Fibroblast of the aortic adventitia (primary cell): Measurements from ENCODE around the gene OR7C1. TPM values are rescaled to one million over a fixed set of nuclear protein-coding genes. Genes with fewer than 3 reads are reported as not detected.
"Not testable (repeated sequence)": the region's sequence is repeated elsewhere in the genome, so short reads cannot be mapped to it uniquely, and the experiment has no call there.

Experiments
- DNase-seq: peaks from one replicate; pipeline ENCODE4 v3.0.0-alpha.2; 2010; ENCODE audit warnings: low read depth
- H3K4me3 ChIP-seq: 2 replicates; pipeline ENCODE4 v1.5.1; 2011; ENCODE audit warnings: low read depth, mild to moderate bottlenecking, control low read depth, low read length, moderate library complexity
- CTCF ChIP-seq: IDR thresholded peaks from 2 replicates; pipeline ENCODE4 v1.5.1; 2011; ENCODE audit warnings: mild to moderate bottlenecking, low read length, control low read depth, inconsistent platforms; ENCODE audit not compliant: insufficient read depth
- total RNA-seq: library from RNA; depleted of rRNA; stranded (reverse); fragments of >200 nt; gene quantifications from 2 replicates; pipeline ENCODE4 v1.2.3, GENCODE V29; 2012; ENCODE audit warnings: low replicate concordance

The OR7C1 gene
- total RNA-seq, 1 donor: not detected

GRCh38 chr19:14775869-14776586 lies 59.0 kb downstream of the OR7C1 start:
- H3K4me3 ChIP-seq: no peak overlapping the region
- no peak for DNase-seq
- TF ChIP-seq CTCF: no peak

- not testable (repeated sequence) for DNase-seq, H3K4me3 ChIP-seq
Measured at GRCh38 chr19:14775326-14775725, 59.7 kb downstream of the OR7C1 start.

- no peak overlapping the region for H3K4me3 ChIP-seq
- no peak for TF ChIP-seq CTCF
- no peak for DNase-seq
Measured at GRCh38 chr19:14774373-14774772, 60.6 kb downstream of the OR7C1 start.

- DNase-seq, H3K4me3 ChIP-seq: not testable (repeated sequence)
Measured at GRCh38 chr19:14773722-14774121, 61.3 kb downstream of the OR7C1 start.

- TF ChIP-seq CTCF: no peak
- no peak for DNase-seq
- no peak overlapping the region for H3K4me3 ChIP-seq
Measured at GRCh38 chr19:14772995-14773394, 62.0 kb downstream of the OR7C1 start.

- no peak for DNase-seq
- no peak for TF ChIP-seq CTCF
- no peak overlapping the region for H3K4me3 ChIP-seq
Measured at GRCh38 chr19:14772467-14772866, 62.5 kb downstream of the OR7C1 start.

- no peak for DNase-seq
- no peak for TF ChIP-seq CTCF
Measured at GRCh38 chr19:14770944-14771839, 63.8 kb downstream of the OR7C1 start.

More at GRCh38 chr19:14770944-14771839, 63.8 kb downstream of the OR7C1 start:
- no peak overlapping the region for H3K4me3 ChIP-seq
